PC-9 (cell line): ENCODE data around the gene SPTB. TPM values are rescaled to one million over a fixed set of nuclear protein-coding genes. Genes with fewer than 3 reads are reported as not detected.

ENCODE experiments used
- BruUV-seq: library from RNA; stranded (reverse); fragments of 400-500 nt; replicated peaks from 2 replicates; lab custom pipeline; 2021; lab: Mats Ljungman, UMichigan
- CTCF ChIA-PET: fragments of 300-600 bp; sonication (Branson Sonifier 250); formaldehyde crosslinking; loops from one replicate; lab custom pipeline; 2022; ENCODE audit warnings: antibody characterized with exemption; lab: Charles Lee
- POLR2A ChIA-PET: fragments of 300-600 bp; sonication (Branson Sonifier 250); formaldehyde crosslinking; loops from one replicate; lab custom pipeline; 2022; ENCODE audit warnings: antibody characterized with exemption; ENCODE audit not compliant: unreplicated experiment; lab: Charles Lee
- DNase-seq, 2 experiments: peaks; one replicate each; pipeline versions ENCODE4 v3.0.0 to v3.0.0-alpha.2; 2015 to 2022; ENCODE audit warnings: mixed read lengths in 1 of 2
- H2AFZ ChIP-seq: fragments of 200-600 bp; sonication (generic); 2 replicates; pipeline ENCODE4 v1.8.1; 2017; ENCODE audit warnings: antibody characterized with exemption
- H3F3A ChIP-seq: fragments of 200-600 bp; sonication (generic); 2 replicates; pipeline ENCODE4 v1.8.1; 2017; ENCODE audit warnings: antibody characterized with exemption, mild to moderate bottlenecking, low read depth; ENCODE audit not compliant: insufficient read depth
- H3K27ac ChIP-seq: fragments of 200-600 bp; sonication (generic); 2 replicates; pipeline ENCODE4 v1.6.1; 2016; ENCODE audit warnings: mixed run types
- H3K27me3 ChIP-seq: fragments of 200-600 bp; sonication (generic); 2 replicates; pipeline ENCODE4 v1.6.1; 2016; ENCODE audit warnings: low read depth, mixed run types; ENCODE audit not compliant: insufficient read depth
- H3K36me3 ChIP-seq: fragments of 200-600 bp; sonication (generic); 2 replicates; pipeline ENCODE4 v1.6.1; 2016; ENCODE audit warnings: low read depth, mixed run types
- H3K4me1 ChIP-seq: fragments of 200-600 bp; sonication (generic); replicated peaks from 2 replicates; pipeline ENCODE4 v1.6.1; 2016; ENCODE audit warnings: mixed run types; ENCODE audit not compliant: insufficient read depth
- H3K4me2 ChIP-seq: fragments of 200-600 bp; sonication (generic); 2 replicates; pipeline ENCODE4 v1.6.1; 2017; ENCODE audit warnings: mixed run types
- H3K4me3 ChIP-seq: fragments of 200-600 bp; sonication (generic); 2 replicates; pipeline ENCODE4 v1.6.1; 2016; ENCODE audit warnings: mixed run types
- H3K79me2 ChIP-seq: fragments of 200-600 bp; sonication (generic); 2 replicates; pipeline ENCODE4 v1.6.1; 2017; ENCODE audit warnings: low read depth, mixed run types
- H3K9me2 ChIP-seq: fragments of 200-600 bp; sonication (generic); 2 replicates; pipeline ENCODE4 v1.8.1; 2017; ENCODE audit warnings: mild to moderate bottlenecking; ENCODE audit not compliant: insufficient read depth
- H3K9me3 ChIP-seq: fragments of 200-600 bp; sonication (generic); 2 replicates; pipeline ENCODE4 v1.8.1; 2016; ENCODE audit warnings: low read depth; ENCODE audit not compliant: insufficient read depth
- H4K20me1 ChIP-seq: fragments of 200-600 bp; sonication (generic); 2 replicates; pipeline ENCODE4 v1.8.1; 2017; ENCODE audit not compliant: insufficient read depth
- CTCF ChIP-seq: fragments of 200-600 bp; sonication (generic); conservative IDR thresholded peaks from 2 replicates; pipeline ENCODE4 v1.6.1; 2017; ENCODE audit warnings: mixed run types, antibody characterized with exemption, mild to moderate bottlenecking, moderate library complexity
- EZH2 ChIP-seq: fragments of 200-600 bp; sonication (generic); IDR thresholded peaks from 2 replicates; pipeline ENCODE4 v1.8.0; 2017; ENCODE audit warnings: antibody characterized with exemption, low read depth
- intact Hi-C: fragments of 100-400 bp; cut with micrococcal nuclease; formaldehyde crosslinking; loops from one replicate; pipeline ENCODE4 v1.10.0; 2022; ENCODE audit not compliant: unreplicated experiment
- total RNA-seq: library from RNA; stranded (reverse); gene quantifications from 2 replicates; pipeline ENCODE4 v1.2.3, GENCODE V29; 2021

The SPTB gene
- total RNA-seq, 1 experiment from 2014 or later = 0.50 TPM

GRCh38 chr14:64860039-64860438 lies 19.7 kb downstream of the SPTB start:
- intact Hi-C loops = no loop called here
- H3K36me3 ChIP-seq = no peaks in the 10 kb centered on the region
- CTCF ChIA-PET = no interaction called here
- no peak overlapping the region for H2AFZ ChIP-seq
- H3K27me3 ChIP-seq = peaks cover 28% of the 10 kb centered on the region
- no TSS peak for BruUV-seq
- H4K20me1 ChIP-seq = no peaks in the 10 kb centered on the region; the same call in 1 of the 2 replicates
- H3K4me2 ChIP-seq = no peak overlapping the region
- H3K4me3 ChIP-seq = no peak overlapping the region
- H3F3A ChIP-seq = no peaks in the 10 kb centered on the region
- no peak overlapping the region for H3K27ac ChIP-seq
- H3K9me3 ChIP-seq = no peaks in the 10 kb centered on the region
- H3K9me2 ChIP-seq = no peaks in the 10 kb centered on the region
- no peak for DNase-seq
- H3K4me1 ChIP-seq = no peaks in the 10 kb centered on the region
- no peaks in the 10 kb centered on the region for H3K79me2 ChIP-seq
- POLR2A ChIA-PET = interaction anchor here (0.6 kb wide), 1 partner anchor 54 kb away, joined by 6 read pairs; no protein-coding TSS in a partner anchor
- no peak for TF ChIP-seq CTCF
- TF ChIP-seq EZH2 = no peak

GRCh38 chr14:64857979-64858744 lies 21.5 kb downstream of the SPTB start:
- intact Hi-C loops = no loop called here
- no peaks in the 10 kb centered on the region for H3K4me1 ChIP-seq
- no peaks in the 10 kb centered on the region; the same call in 1 of the 2 replicates for H4K20me1 ChIP-seq
- no peak overlapping the region for H3K4me2 ChIP-seq
- CTCF ChIA-PET = interaction anchor here (0.6 kb wide), 1 partner anchor 34 kb away, joined by 5 read pairs; no protein-coding TSS in a partner anchor
- no peaks in the 10 kb centered on the region for H3K9me2 ChIP-seq
- peaks cover 10% of the 10 kb centered on the region; the same call in 1 of the 2 replicates for H3K27me3 ChIP-seq
- no TSS peak for BruUV-seq
- no peak for TF ChIP-seq CTCF
- no peak for TF ChIP-seq EZH2
- no peak overlapping the region for H3K4me3 ChIP-seq
- H3K79me2 ChIP-seq = no peaks in the 10 kb centered on the region
- H3K27ac ChIP-seq = no peak overlapping the region
- no peak for DNase-seq
- no peaks in the 10 kb centered on the region for H3K9me3 ChIP-seq
- no peaks in the 10 kb centered on the region for H3F3A ChIP-seq
- H3K36me3 ChIP-seq = no peaks in the 10 kb centered on the region
- H2AFZ ChIP-seq = no peak overlapping the region
- POLR2A ChIA-PET = no interaction called here

DNA sequence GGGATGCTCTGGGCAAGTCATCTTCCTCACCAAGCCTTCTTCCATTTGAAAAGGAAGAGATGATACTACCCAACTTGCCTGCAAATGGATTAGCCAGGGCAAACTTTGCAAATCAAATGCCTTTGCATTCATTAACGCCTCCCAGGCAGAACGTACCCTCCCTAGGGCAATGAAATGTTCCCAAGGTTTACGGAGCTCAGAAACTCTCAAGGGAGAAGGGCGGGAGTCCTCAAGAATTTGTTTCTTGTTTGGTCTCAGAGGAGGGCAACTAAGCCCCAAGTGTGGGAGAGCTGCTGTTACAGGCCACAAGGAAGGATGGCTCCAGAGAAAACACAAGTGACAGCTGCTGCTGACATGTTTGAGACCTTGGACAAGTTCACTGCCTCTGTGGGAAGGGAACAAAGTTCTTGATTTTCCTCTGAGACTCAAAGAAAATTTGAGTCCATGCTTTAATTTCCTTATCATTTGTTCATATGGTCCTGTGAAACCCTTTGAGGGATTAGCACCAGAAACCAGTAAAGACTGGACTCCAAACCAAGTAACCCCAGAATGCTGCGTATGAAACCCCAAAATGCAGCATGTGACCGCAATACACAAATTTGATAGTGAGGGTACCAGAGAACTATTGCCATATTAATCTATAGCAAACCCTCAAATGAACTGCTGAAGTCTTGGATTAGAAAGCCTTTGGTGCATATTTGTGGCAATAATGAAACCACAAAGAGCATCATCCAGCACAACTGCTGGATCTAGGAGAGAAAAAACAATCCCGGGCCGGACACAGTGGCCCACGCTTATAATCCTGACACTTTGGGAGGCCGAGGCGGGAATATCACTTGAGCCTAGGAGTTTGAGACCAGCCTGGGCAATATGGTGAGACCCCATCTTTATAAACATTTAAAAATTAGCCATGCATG lies 22.9 kb downstream of the SPTB start:
- no peaks in the 10 kb centered on the region for H3F3A ChIP-seq
- no peaks in the 10 kb centered on the region for H4K20me1 ChIP-seq
- no peaks in the 10 kb centered on the region for H3K9me3 ChIP-seq
- no peak overlapping the region for H3K4me3 ChIP-seq
- no peaks in the 10 kb centered on the region for H3K36me3 ChIP-seq
- ChIA-PET CTCF (no interaction called here), POLR2A (no interaction called here)
- no peak overlapping the region for H3K27ac ChIP-seq
- H3K79me2 ChIP-seq = no peaks in the 10 kb centered on the region
- intact Hi-C loops = no loop called here
- H2AFZ ChIP-seq = no peak overlapping the region
- H3K9me2 ChIP-seq = no peaks in the 10 kb centered on the region
- H3K27me3 ChIP-seq = peaks cover 22% of the 10 kb centered on the region
- TF ChIP-seq EZH2 = no peak
- no peak for TF ChIP-seq CTCF
- no peaks in the 10 kb centered on the region for H3K4me1 ChIP-seq
- no TSS peak for BruUV-seq
- H3K4me2 ChIP-seq = no peak overlapping the region
- no peak for DNase-seq
